PC-9 (cell line): ENCODE data around the gene UST. TPM values are rescaled to one million over a fixed set of nuclear protein-coding genes. Genes with fewer than 3 reads are reported as not detected.

Source experiments
- BruUV-seq: library from RNA; stranded (reverse); fragments of 400-500 nt; replicated peaks from 2 replicates; lab custom pipeline; 2021; lab: Mats Ljungman, UMichigan
- CTCF ChIA-PET: fragments of 300-600 bp; sonication (Branson Sonifier 250); formaldehyde crosslinking; loops from one replicate; lab custom pipeline; 2022; ENCODE audit warnings: antibody characterized with exemption; lab: Charles Lee
- POLR2A ChIA-PET: fragments of 300-600 bp; sonication (Branson Sonifier 250); formaldehyde crosslinking; loops from one replicate; lab custom pipeline; 2022; ENCODE audit warnings: antibody characterized with exemption; ENCODE audit not compliant: unreplicated experiment; lab: Charles Lee
- DNase-seq, 2 experiments: peaks; one replicate each; pipeline versions ENCODE4 v3.0.0 to v3.0.0-alpha.2; 2015 to 2022; ENCODE audit warnings: mixed read lengths in 1 of 2
- H2AFZ ChIP-seq: fragments of 200-600 bp; sonication (generic); 2 replicates; pipeline ENCODE4 v1.8.1; 2017; ENCODE audit warnings: antibody characterized with exemption
- H3F3A ChIP-seq: fragments of 200-600 bp; sonication (generic); 2 replicates; pipeline ENCODE4 v1.8.1; 2017; ENCODE audit warnings: antibody characterized with exemption, mild to moderate bottlenecking, low read depth; ENCODE audit not compliant: insufficient read depth
- H3K27ac ChIP-seq: fragments of 200-600 bp; sonication (generic); 2 replicates; pipeline ENCODE4 v1.6.1; 2016; ENCODE audit warnings: mixed run types
- H3K27me3 ChIP-seq: fragments of 200-600 bp; sonication (generic); 2 replicates; pipeline ENCODE4 v1.6.1; 2016; ENCODE audit warnings: low read depth, mixed run types; ENCODE audit not compliant: insufficient read depth
- H3K36me3 ChIP-seq: fragments of 200-600 bp; sonication (generic); 2 replicates; pipeline ENCODE4 v1.6.1; 2016; ENCODE audit warnings: low read depth, mixed run types
- H3K4me1 ChIP-seq: fragments of 200-600 bp; sonication (generic); replicated peaks from 2 replicates; pipeline ENCODE4 v1.6.1; 2016; ENCODE audit warnings: mixed run types; ENCODE audit not compliant: insufficient read depth
- H3K4me2 ChIP-seq: fragments of 200-600 bp; sonication (generic); 2 replicates; pipeline ENCODE4 v1.6.1; 2017; ENCODE audit warnings: mixed run types
- H3K4me3 ChIP-seq: fragments of 200-600 bp; sonication (generic); 2 replicates; pipeline ENCODE4 v1.6.1; 2016; ENCODE audit warnings: mixed run types
- H3K79me2 ChIP-seq: fragments of 200-600 bp; sonication (generic); 2 replicates; pipeline ENCODE4 v1.6.1; 2017; ENCODE audit warnings: low read depth, mixed run types
- H3K9me2 ChIP-seq: fragments of 200-600 bp; sonication (generic); 2 replicates; pipeline ENCODE4 v1.8.1; 2017; ENCODE audit warnings: mild to moderate bottlenecking; ENCODE audit not compliant: insufficient read depth
- H3K9me3 ChIP-seq: fragments of 200-600 bp; sonication (generic); 2 replicates; pipeline ENCODE4 v1.8.1; 2016; ENCODE audit warnings: low read depth; ENCODE audit not compliant: insufficient read depth
- H4K20me1 ChIP-seq: fragments of 200-600 bp; sonication (generic); 2 replicates; pipeline ENCODE4 v1.8.1; 2017; ENCODE audit not compliant: insufficient read depth
- EZH2 ChIP-seq: fragments of 200-600 bp; sonication (generic); IDR thresholded peaks from 2 replicates; pipeline ENCODE4 v1.8.0; 2017; ENCODE audit warnings: antibody characterized with exemption, low read depth
- intact Hi-C: fragments of 100-400 bp; cut with micrococcal nuclease; formaldehyde crosslinking; loops from one replicate; pipeline ENCODE4 v1.10.0; 2022; ENCODE audit not compliant: unreplicated experiment
- total RNA-seq: library from RNA; stranded (reverse); gene quantifications from 2 replicates; pipeline ENCODE4 v1.2.3, GENCODE V29; 2021
- TF ChIP-seq, protein P1 (sequence below): fragments of 200-600 bp; sonication (generic); conservative IDR thresholded peaks from 2 replicates; pipeline ENCODE4 v1.6.1; 2017; ENCODE audit warnings: mixed run types, antibody characterized with exemption, mild to moderate bottlenecking, moderate library complexity

UST gene
- total RNA-seq, 1 experiment from 2014 or later = 4.2 TPM

DNA sequence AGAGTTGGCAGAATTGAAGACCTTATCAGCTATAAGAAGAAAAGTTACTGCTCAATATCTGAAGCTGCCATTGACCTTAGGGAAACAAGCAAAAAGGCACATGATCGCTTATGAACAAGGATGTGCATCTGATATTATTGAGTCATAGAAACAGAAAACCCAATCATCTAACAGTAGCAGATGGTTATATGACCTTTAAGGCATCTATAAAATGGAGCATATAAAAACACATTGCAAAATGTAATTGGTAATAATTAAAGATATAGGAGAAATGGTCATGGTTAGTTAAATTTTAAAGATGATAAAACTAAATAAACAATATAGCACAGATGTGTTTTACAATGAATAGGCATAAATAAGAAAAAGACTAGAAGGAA lies 310.6 kb downstream of the UST start:
- Histone ChIP-seq H3K9me2 (no peaks in the 10 kb centered on the region), H3K9me3 (no peaks in the 10 kb centered on the region), H3K36me3 (no peaks in the 10 kb centered on the region), H3K27ac (no peak overlapping the region), H3K79me2 (no peaks in the 10 kb centered on the region), H2AFZ (no peak overlapping the region), H3K4me3 (no peak overlapping the region), H3K4me2 (no peak overlapping the region), H4K20me1 (no peaks in the 10 kb centered on the region), H3K27me3 (no peaks in the 10 kb centered on the region), H3K4me1 (peaks cover 12% of the 10 kb centered on the region; the same call in 1 of the 2 replicates), H3F3A (no peaks in the 10 kb centered on the region; the same call in 1 of the 2 replicates)
- no TSS peak for BruUV-seq
- TF ChIP-seq EZH2 = no peak
- TF ChIP-seq, protein P1, sequence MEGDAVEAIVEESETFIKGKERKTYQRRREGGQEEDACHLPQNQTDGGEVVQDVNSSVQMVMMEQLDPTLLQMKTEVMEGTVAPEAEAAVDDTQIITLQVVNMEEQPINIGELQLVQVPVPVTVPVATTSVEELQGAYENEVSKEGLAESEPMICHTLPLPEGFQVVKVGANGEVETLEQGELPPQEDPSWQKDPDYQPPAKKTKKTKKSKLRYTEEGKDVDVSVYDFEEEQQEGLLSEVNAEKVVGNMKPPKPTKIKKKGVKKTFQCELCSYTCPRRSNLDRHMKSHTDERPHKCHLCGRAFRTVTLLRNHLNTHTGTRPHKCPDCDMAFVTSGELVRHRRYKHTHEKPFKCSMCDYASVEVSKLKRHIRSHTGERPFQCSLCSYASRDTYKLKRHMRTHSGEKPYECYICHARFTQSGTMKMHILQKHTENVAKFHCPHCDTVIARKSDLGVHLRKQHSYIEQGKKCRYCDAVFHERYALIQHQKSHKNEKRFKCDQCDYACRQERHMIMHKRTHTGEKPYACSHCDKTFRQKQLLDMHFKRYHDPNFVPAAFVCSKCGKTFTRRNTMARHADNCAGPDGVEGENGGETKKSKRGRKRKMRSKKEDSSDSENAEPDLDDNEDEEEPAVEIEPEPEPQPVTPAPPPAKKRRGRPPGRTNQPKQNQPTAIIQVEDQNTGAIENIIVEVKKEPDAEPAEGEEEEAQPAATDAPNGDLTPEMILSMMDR = no peak
- DNase-seq = no peak
- ChIA-PET CTCF (no interaction called here), POLR2A (no interaction called here)
- intact Hi-C loops = no loop called here

- Histone ChIP-seq H3F3A (no peaks in the 10 kb centered on the region; the same call in 1 of the 2 replicates), H3K4me1 (peaks cover 12% of the 10 kb centered on the region; the same call in 1 of the 2 replicates), H2AFZ (no peak overlapping the region), H3K27me3 (no peaks in the 10 kb centered on the region), H4K20me1 (no peaks in the 10 kb centered on the region), H3K79me2 (no peaks in the 10 kb centered on the region), H3K9me2 (no peaks in the 10 kb centered on the region), H3K4me3 (no peak overlapping the region), H3K4me2 (no peak overlapping the region), H3K9me3 (no peaks in the 10 kb centered on the region), H3K36me3 (no peaks in the 10 kb centered on the region), H3K27ac (no peak overlapping the region)
- intact Hi-C loops = no loop called here
- CTCF ChIA-PET = no interaction called here
- DNase-seq = no peak
- BruUV-seq = no TSS peak
- TF ChIP-seq, protein P1 = no peak
- TF ChIP-seq EZH2 = no peak
- POLR2A ChIA-PET = no interaction called here
Observed at GRCh38 chr6:149059557-149059956, 312.7 kb downstream of the UST start.

DNA sequence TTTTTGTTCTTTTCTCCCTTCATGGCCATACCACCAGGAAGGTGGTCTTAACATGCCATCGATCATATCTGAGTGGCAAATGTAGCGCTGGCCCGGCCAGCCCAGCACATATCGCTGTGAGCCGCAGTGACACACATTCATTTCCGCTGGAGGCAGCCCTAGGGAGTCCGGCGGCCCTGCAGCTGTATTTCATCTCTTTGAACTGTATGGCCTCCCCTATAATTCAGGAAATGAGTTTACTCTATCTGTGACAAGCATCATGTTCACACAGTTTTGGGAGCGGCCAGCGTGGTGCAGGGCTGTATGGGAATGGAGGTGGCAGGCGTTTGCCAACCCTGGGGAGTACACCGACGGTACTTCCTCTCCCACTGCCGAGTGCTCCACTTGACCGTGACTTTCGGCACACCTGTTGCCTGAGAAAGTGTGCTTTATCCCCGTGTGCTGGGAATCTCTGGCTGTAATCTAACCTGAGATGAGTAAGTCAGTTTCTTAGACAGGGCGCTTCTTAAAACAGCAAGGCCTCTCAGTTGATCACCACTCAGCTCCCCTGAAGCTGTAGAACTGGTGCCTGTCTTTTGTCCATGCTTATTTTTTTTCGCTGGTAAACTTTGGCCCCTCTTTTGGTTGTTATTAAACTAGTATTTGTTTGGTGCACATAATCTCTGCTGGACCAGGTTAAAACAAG lies 313.6 kb downstream of the UST start:
- TF ChIP-seq, protein P1 = no peak
- TF ChIP-seq EZH2 = no peak
- ChIA-PET CTCF (no interaction called here), POLR2A (no interaction called here)
- Histone ChIP-seq H3K27me3 (no peaks in the 10 kb centered on the region), H3K79me2 (no peaks in the 10 kb centered on the region), H3K9me2 (no peaks in the 10 kb centered on the region), H3K36me3 (no peaks in the 10 kb centered on the region), H3F3A (no peaks in the 10 kb centered on the region; the same call in 1 of the 2 replicates), H3K9me3 (no peaks in the 10 kb centered on the region), H3K4me2 (no peak overlapping the region), H3K4me1 (peaks cover 12% of the 10 kb centered on the region; the same call in 1 of the 2 replicates), H3K4me3 (no peak overlapping the region), H2AFZ (no peak overlapping the region), H4K20me1 (no peaks in the 10 kb centered on the region), H3K27ac (no peak overlapping the region)
- intact Hi-C loops = no loop called here
- peak in 1 of 2 experiments; percentile 1 for DNase-seq
- no TSS peak for BruUV-seq
